IPS-15b (cell line): ENCODE results near the gene OR7A5.
"Not testable (repeated sequence)": the region's sequence is repeated elsewhere in the genome, so short reads cannot be mapped to it uniquely, and the experiment has no call there.

Experiments
- H3K27me3 ChIP-seq: one replicate; pipeline ENCODE4 v1.6.1; 2013; ENCODE audit warnings: low read length; ENCODE audit not compliant: control insufficient read depth, insufficient read depth
- H3K36me3 ChIP-seq: one replicate; pipeline ENCODE4 v1.6.1; 2013; ENCODE audit warnings: low read length; ENCODE audit not compliant: control insufficient read depth, insufficient read depth
- H3K4me1 ChIP-seq: one replicate; pipeline ENCODE4 v1.6.1; 2013; ENCODE audit warnings: mild to moderate bottlenecking, low read length; ENCODE audit not compliant: control insufficient read depth, insufficient read depth
- H3K4me3 ChIP-seq: one replicate; pipeline ENCODE4 v1.5.1; 2013; ENCODE audit warnings: low read depth, low read length
- H3K9ac ChIP-seq: one replicate; pipeline ENCODE4 v1.6.1; 2013; ENCODE audit warnings: low read depth, mild to moderate bottlenecking, low read length
- H3K9me3 ChIP-seq: one replicate; pipeline ENCODE4 v1.6.1; 2013; ENCODE audit warnings: mild to moderate bottlenecking, low read length; ENCODE audit not compliant: control insufficient read depth, insufficient read depth

The OR7A5 gene

DNA sequence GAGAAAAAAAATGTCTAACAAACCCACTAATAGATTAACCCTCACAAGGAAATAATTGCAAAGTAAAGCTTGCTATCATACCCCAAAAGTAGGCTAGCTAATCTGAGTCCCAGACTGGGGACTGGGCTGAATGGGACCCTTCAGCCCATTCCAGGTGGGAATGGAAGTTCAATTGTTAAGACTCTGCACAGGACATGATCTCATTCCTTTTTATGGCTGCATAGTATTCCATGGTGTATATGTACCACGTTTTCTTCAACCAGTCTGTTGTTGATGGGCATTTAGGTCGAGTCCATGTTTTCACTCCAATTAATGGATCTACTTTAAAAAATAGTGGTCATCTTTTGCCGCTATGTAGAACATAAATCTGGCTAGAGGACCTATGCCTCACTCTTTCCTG is 17.9 kb downstream of the OR7A5 start:
- Histone ChIP-seq H3K36me3 (no peaks in the 10 kb centered on the region), H3K4me1 (no peaks in the 10 kb centered on the region), H3K9me3 (no peaks in the 10 kb centered on the region), H3K9ac (no peak overlapping the region), H3K27me3 (no peaks in the 10 kb centered on the region), H3K4me3 (no peak overlapping the region)

GRCh38 chr19:14814982-14815652 is 19.9 kb downstream of the OR7A5 start:
- no peaks in the 10 kb centered on the region for H3K27me3 ChIP-seq
- no peak overlapping the region for H3K4me3 ChIP-seq
- H3K9ac ChIP-seq = no peak overlapping the region
- H3K9me3 ChIP-seq = no peaks in the 10 kb centered on the region
- no peaks in the 10 kb centered on the region for H3K4me1 ChIP-seq
- no peaks in the 10 kb centered on the region for H3K36me3 ChIP-seq

- Histone ChIP-seq H3K4me1 (peaks cover 3% of the 10 kb centered on the region), H3K36me3 (no peaks in the 10 kb centered on the region), H3K4me3 (no peak overlapping the region), H3K9me3 (no peaks in the 10 kb centered on the region), H3K9ac (no peak overlapping the region), H3K27me3 (no peaks in the 10 kb centered on the region)
Measured at GRCh38 chr19:14809272-14810057, 25.5 kb downstream of the OR7A5 start.

DNA sequence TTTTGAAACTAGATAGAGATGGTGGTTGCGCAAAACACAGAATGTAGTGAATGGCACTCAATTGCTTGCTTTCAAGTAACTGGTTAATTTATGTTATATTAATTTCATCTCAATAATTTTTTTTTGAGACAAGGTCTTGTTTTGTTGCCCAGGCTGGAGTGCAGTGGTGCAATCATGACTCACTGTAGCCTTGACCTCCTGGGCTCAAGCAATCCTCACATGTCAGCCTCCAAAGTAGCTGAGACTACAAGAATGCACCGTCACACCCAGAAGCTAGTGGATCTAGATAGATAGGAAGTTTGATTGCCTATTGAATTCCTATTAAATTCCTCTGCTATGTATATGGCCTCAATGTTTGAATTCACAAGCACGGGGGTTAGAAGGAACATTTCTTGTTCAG is 30.2 kb downstream of the OR7A5 start:
- H3K36me3 ChIP-seq = no peaks in the 10 kb centered on the region
- no peak overlapping the region for H3K9ac ChIP-seq
- no peaks in the 10 kb centered on the region for H3K27me3 ChIP-seq
- H3K9me3 ChIP-seq = no peaks in the 10 kb centered on the region
- H3K4me3 ChIP-seq = no peak overlapping the region
- H3K4me1 ChIP-seq = peaks cover 6% of the 10 kb centered on the region

DNA sequence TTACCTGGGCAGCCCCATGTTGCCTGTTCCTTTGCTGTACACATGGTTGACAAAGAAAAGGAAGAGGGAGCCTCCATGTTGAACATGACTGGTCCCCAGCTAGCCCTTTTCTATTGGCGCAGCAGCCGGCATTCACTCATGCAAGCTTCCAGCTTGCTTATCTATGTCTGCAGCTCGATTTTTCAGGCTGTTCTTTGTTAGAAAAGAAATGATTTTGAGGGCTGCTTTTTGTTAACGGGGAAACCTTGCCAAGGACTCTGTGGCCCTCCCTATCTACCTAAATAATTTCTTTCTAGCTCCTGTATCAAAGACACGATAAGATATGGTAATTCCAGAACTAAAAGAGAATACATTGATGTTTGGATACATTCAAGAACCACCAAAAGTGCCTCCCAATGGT is 36.2 kb downstream of the OR7A5 start:
- H3K4me3 ChIP-seq = no peak overlapping the region

DNA sequence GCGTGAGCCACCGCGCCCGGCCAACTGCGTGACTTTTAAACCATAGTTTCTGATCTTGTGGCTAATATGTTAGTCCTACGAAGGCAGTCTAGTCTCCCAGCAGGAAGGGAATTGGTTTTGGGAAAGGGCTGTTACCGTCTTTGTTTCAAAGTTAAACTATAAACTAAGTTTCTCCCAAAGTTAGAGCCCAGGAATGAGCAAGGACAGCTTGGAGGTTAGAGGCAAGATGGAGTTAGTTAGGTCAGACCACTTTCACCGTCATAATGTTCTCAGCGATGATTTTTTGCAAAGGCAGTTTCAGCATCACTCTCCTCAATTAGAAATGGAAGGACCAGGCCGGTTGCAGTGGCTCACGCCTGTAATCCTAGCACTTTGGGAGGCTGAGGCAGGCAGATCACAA is 39.0 kb downstream of the OR7A5 start:
- Histone ChIP-seq H3K36me3 (no peaks in the 10 kb centered on the region), H3K9me3 (no peaks in the 10 kb centered on the region), H3K9ac (no peak overlapping the region), H3K4me1 (no peaks in the 10 kb centered on the region), H3K27me3 (no peaks in the 10 kb centered on the region), H3K4me3 (no peak overlapping the region)

More for the DNA sequence above, 36.2 kb downstream of the OR7A5 start:
- Histone ChIP-seq H3K4me1 (no peaks in the 10 kb centered on the region), H3K36me3 (no peaks in the 10 kb centered on the region), H3K9ac (no peak overlapping the region), H3K9me3 (no peaks in the 10 kb centered on the region), H3K27me3 (no peaks in the 10 kb centered on the region)

DNA sequence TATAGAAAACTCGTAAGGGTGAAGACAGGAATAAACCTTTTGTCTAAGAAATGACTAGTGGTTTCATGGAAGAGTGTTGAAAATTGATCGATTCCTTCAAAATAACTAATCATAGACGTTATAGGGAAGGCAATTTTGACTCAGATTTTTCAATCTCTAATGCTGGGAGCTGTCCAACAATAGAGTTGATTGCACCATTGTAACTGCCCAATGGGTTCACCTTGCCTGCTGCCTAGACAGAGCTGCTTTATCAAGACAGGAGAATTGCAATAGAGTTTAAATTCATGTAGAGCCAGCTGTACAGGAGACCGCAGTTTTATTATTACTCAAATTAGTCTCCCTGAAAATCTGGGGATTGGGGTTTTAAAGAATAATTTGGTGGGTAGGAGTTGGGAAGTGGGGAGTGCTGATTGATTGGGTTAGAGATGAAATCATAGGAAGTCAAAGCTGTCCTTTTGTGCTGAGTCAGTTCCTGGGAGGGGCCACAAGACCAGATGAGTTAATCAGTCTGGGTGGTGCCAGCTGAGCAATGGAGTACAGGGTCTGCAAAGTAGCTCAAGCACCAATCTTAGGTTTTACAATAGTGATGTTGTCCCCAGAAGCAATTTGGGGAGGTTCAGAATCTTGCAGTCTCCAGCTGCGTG is 39.8 kb downstream of the OR7A5 start:
- Histone ChIP-seq H3K9ac (no peak overlapping the region), H3K36me3 (no peaks in the 10 kb centered on the region), H3K4me1 (no peaks in the 10 kb centered on the region), H3K27me3 (no peaks in the 10 kb centered on the region), H3K9me3 (no peaks in the 10 kb centered on the region), H3K4me3 (no peak overlapping the region)

GRCh38 chr19:14792250-14792649 is 42.7 kb downstream of the OR7A5 start:
- not testable (repeated sequence) for H3K27me3 ChIP-seq, H3K36me3 ChIP-seq, H3K4me1 ChIP-seq, H3K9me3 ChIP-seq, H3K4me3 ChIP-seq, H3K9ac ChIP-seq

GRCh38 chr19:14786421-14786851 is 48.5 kb downstream of the OR7A5 start:
- Histone ChIP-seq H3K4me3 (peak overlapping the region; percentile 26), H3K36me3 (no peaks in the 10 kb centered on the region), H3K4me1 (peaks cover 4% of the 10 kb centered on the region), H3K27me3 (no peaks in the 10 kb centered on the region), H3K9ac (no peak overlapping the region), H3K9me3 (no peaks in the 10 kb centered on the region)

- not testable (repeated sequence) for H3K9me3 ChIP-seq, H3K4me3 ChIP-seq, H3K36me3 ChIP-seq, H3K9ac ChIP-seq, H3K27me3 ChIP-seq, H3K4me1 ChIP-seq
Measured at GRCh38 chr19:14785102-14785793, 49.7 kb downstream of the OR7A5 start.

GRCh38 chr19:14784730-14785101 is 50.3 kb downstream of the OR7A5 start:
- not testable (repeated sequence) for H3K9me3 ChIP-seq, H3K4me3 ChIP-seq, H3K9ac ChIP-seq, H3K27me3 ChIP-seq, H3K36me3 ChIP-seq, H3K4me1 ChIP-seq
